ENCODE results near the gene OVCH2. TPM values are rescaled to one million over a fixed set of nuclear protein-coding genes. Genes with fewer than 3 reads are reported as not detected.
"Not testable (repeated sequence)": the region's sequence is repeated elsewhere in the genome, so short reads cannot be mapped to it uniquely, and the experiment has no call there.

OVCH2 gene
- total RNA-seq, 2 experiments from 2014 or later = not detected

DNA sequence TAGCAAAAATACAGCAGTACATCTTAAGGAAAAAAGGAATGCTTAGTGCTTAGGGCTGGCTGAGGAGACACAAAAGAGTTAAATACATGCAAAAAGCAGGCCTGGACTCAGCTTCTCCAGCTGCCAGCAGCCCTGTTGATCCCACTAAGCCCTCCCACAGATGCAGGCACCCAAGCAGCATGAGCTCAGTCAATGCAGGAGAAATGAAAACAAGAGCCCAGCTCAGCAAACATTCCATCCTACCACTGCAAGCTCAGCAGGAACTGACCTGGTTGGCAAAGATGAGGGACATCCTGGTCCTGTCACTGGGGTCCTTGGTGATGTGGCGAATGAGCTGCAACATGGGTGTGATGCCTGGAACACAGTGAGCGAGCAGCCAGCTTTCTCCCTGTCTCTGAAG is 38.8 kb downstream of the OVCH2 start:
- Mint-ChIP-seq H3K4me1 (no peaks in the 10 kb centered on the region), H3K36me3 (ENCODE audit: low read depth) (no peaks in the 10 kb centered on the region), H3K27ac (no peak overlapping the region), H3K27me3 (peaks cover 4% of the 10 kb centered on the region), H3K4me3 (no peak overlapping the region), H3K9me3 (no peaks in the 10 kb centered on the region)
- ChIA-PET CTCF (interaction anchor here (1.1 to 1.8 kb wide), 2 partner anchors 27 to 154 kb away, joined by 4 read pairs; partner anchors contain the start of gene PPFIBP2), POLR2A (no interaction called here)
- no peak for DNase-seq

DNA sequence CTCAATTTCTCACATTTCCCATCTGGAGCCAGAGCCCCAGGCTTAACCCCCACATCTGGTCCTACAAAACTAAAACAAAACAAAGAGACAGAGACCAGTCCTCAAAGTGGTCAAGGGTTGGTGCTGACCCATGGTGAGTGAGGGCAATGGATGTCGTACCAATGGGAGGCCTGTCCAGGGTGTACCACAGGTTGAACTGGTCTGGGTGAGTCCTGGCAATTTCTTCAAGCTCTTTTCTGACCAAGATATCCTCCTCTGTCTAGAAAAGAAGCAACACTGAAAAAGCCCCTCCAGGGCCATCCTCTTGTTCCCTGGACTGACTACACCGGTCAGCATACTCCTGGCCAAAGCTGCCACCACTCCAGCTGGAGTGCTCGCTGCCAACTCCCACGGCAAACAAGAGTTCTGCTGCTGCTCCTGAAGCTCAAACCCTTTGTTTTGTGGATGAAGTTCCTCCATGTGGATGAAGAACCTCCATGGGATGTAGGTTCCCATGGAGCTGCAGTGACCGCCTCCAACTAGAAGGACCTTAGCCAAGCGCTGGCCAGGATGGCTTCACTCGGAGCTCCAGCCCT is 39.9 kb downstream of the OVCH2 start:
- Mint-ChIP-seq H3K27me3 (no peaks in the 10 kb centered on the region), H3K4me1 (no peaks in the 10 kb centered on the region), H3K4me3 (no peak overlapping the region), H3K9me3 (no peaks in the 10 kb centered on the region), H3K27ac (no peak overlapping the region), H3K36me3 (ENCODE audit: low read depth) (no peaks in the 10 kb centered on the region)
- DNase-seq = no peak
- ChIA-PET POLR2A (interaction anchor here (0.5 kb wide), 1 partner anchor 389 kb away, joined by 4 read pairs; no protein-coding TSS in a partner anchor), CTCF (interaction anchor here (0.7 to 1.5 kb wide), 2 partner anchors 44 to 62 kb away, joined by 3 to 4 read pairs; no protein-coding TSS in a partner anchor)

DNA sequence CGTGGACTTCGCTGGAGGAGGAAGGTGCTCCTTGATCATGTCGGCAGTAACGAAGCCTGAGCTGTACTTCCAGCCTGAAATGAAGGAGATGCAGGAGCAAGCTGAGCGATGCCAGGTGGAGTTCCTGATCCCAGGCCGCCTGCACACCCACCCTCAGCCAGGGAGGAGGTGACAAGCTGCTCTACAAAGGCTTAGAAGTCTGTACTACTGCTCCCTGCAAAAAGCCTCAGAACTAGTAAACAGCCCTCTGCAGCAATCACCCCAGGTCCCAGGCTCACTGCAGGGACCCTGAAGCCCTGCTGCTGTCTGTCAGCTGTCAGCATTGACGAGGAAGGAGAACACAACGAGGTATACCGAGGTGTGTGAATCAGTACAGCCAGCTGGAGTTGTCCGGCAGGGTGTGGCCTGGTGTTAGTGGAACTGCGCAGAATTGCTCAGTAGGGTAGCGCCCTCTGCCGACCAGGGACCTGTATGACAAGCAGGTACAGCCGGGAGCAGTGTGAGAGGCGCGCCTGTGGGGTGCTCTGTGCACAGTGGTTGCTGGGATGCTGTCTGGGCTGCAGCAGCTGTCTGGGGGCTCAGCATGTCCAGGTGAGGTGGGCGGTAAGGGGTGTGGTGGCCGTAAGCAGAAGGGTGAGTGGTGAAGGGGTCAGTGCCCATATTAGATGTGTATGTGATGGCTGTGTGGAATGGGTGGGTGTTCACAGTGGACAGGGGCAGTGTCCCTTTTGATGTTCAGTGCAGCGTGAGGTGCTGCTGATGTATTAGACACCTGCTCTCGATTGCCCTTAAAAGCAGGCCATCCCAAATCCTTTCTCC is 40.6 kb downstream of the OVCH2 start:
- no peaks in the 10 kb centered on the region for H3K9me3 Mint-ChIP-seq
- no peak overlapping the region for H3K27ac Mint-ChIP-seq
- peak; percentile 80 for DNase-seq
- no peaks in the 10 kb centered on the region for H3K36me3 Mint-ChIP-seq (ENCODE audit: low read depth)
- no peak overlapping the region for H3K4me3 Mint-ChIP-seq
- H3K4me1 Mint-ChIP-seq = no peaks in the 10 kb centered on the region
- ChIA-PET POLR2A (interaction anchor here (0.6 kb wide), 1 partner anchor 139 kb away, joined by 4 read pairs; no protein-coding TSS in a partner anchor), CTCF (interaction anchor here (0.7 to 1.5 kb wide), 6 partner anchors 9 to 143 kb away, joined by 3 to 4 read pairs (median 3); no protein-coding TSS in a partner anchor)
- H3K27me3 Mint-ChIP-seq = no peaks in the 10 kb centered on the region

DNA sequence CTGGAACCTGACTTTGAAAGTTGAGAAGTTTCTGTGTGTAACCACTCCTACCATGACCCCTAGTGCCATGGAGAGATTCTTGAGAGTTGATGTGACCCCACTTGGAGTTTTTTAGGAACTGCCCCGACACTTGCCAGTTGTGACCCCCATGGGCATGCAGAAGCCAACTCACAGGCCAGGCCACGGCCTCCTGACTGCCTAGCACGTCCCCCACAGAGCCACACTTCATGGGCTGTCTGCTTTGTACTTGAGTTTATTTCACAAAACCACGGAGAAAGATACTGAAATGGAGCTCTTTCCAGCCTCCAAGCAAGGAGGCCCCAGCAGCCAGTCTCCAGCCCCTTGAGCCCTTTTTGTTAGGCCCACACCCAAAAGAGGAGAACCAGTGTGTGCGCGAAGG is 41.4 kb downstream of the OVCH2 start:
- Mint-ChIP-seq H3K27ac (no peak overlapping the region), H3K27me3 (no peaks in the 10 kb centered on the region), H3K4me3 (no peak overlapping the region), H3K9me3 (no peaks in the 10 kb centered on the region), H3K4me1 (no peaks in the 10 kb centered on the region), H3K36me3 (ENCODE audit: low read depth) (no peaks in the 10 kb centered on the region)
- ChIA-PET POLR2A (interaction anchor here (0.6 kb wide), 1 partner anchor 138 kb away, joined by 4 read pairs; no protein-coding TSS in a partner anchor), CTCF (interaction anchor here (0.7 to 0.9 kb wide), 3 partner anchors 8 to 142 kb away, joined by 3 to 4 read pairs (median 3); no protein-coding TSS in a partner anchor)
- DNase-seq = no peak

DNA sequence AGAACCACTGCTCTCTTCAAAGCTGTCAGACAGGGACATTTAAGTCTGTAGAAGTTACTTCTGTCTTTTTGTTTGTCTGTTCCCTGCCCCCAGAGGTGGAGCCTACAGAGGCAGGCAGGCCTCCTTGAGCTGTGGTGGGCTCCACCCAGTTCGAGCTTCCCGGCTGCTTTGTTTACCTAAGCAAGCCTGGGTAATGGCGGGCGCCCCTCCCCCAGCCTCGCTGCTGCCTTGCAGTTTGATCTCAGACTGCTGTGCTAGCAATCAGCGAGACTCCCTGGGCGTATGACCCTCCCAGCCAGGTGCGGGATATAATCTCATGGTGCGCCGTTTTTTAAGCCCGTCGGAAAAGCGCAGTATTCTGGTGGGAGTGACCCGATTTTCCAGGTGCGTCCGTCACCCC is 42.7 kb downstream of the OVCH2 start:
- DNase-seq; H3K9me3 Mint-ChIP-seq; H3K4me3 Mint-ChIP-seq; POLR2A ChIA-PET; H3K36me3 Mint-ChIP-seq (ENCODE audit: low read depth); H3K4me1 Mint-ChIP-seq; CTCF ChIA-PET; H3K27me3 Mint-ChIP-seq; H3K27ac Mint-ChIP-seq: not testable (repeated sequence)

DNA sequence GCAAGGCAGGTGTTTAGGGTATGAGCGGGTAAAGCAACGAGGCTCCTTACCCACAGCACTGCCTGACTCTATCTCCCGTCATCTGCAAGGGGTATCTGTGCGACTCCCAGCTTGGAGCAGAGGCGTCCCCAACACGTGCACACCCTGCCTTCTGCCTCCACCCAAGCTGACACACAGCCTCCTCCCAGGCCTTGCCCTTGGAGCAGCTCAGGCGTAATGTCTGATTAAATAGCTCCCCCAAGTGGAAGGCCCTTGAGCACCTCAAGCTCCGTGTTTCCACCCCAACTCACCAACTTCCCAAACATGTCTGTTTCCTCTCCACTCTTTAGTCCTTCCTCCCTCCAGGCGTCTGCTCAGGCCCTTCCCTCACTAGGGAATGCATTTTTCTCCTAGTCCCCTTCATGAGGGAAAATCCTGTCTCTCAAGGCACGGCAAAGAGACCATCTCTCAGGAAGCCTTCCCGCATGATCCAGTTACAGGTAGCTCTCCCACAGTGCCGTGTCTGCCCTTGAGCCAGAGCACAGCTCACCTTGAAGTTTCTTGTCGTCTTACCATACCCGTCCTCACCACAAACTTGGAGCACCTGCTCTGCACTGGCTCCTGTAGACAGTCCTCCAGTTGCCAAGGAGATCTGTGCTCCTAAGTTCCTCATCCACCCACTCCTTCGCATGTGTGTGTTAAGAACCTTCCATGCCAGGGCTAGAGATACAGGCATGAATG is 48.8 kb downstream of the OVCH2 start:
- DNase-seq = peak; percentile 55

DNA sequence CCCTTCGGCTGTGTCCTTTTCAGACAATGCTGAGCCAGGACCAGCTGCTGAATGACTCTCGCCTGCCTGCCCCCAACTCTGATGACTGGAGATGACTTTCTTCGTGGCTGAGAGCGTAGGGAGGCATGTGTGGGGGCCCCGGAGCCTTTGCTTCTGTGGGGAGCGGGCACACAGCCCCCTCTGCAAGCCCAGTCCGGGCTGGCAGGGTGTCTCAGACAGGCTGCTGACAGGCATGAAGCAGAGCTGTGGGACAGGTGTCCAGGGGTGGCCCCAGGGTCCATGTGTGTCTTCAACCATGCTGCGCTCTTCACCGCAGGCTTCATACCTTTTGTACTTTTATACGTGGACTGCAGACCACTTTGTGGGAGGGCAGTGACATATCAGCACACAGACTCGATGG is 49.6 kb downstream of the OVCH2 start:
- H3K27me3 Mint-ChIP-seq = no peaks in the 10 kb centered on the region

More for the DNA sequence above, 48.8 kb downstream of the OVCH2 start:
- H3K27ac Mint-ChIP-seq = no peak overlapping the region
- no peak overlapping the region for H3K4me3 Mint-ChIP-seq
- POLR2A ChIA-PET = no interaction called here
- CTCF ChIA-PET = interaction anchor here (0.6 to 1.8 kb wide), 7 partner anchors 8 to 193 kb away, joined by 3 to 5 read pairs (median 3); partner anchors contain the start of gene PPFIBP2
- no peaks in the 10 kb centered on the region for H3K4me1 Mint-ChIP-seq
- no peaks in the 10 kb centered on the region for H3K27me3 Mint-ChIP-seq
- no peaks in the 10 kb centered on the region for H3K36me3 Mint-ChIP-seq (ENCODE audit: low read depth)
- no peaks in the 10 kb centered on the region for H3K9me3 Mint-ChIP-seq

DNA sequence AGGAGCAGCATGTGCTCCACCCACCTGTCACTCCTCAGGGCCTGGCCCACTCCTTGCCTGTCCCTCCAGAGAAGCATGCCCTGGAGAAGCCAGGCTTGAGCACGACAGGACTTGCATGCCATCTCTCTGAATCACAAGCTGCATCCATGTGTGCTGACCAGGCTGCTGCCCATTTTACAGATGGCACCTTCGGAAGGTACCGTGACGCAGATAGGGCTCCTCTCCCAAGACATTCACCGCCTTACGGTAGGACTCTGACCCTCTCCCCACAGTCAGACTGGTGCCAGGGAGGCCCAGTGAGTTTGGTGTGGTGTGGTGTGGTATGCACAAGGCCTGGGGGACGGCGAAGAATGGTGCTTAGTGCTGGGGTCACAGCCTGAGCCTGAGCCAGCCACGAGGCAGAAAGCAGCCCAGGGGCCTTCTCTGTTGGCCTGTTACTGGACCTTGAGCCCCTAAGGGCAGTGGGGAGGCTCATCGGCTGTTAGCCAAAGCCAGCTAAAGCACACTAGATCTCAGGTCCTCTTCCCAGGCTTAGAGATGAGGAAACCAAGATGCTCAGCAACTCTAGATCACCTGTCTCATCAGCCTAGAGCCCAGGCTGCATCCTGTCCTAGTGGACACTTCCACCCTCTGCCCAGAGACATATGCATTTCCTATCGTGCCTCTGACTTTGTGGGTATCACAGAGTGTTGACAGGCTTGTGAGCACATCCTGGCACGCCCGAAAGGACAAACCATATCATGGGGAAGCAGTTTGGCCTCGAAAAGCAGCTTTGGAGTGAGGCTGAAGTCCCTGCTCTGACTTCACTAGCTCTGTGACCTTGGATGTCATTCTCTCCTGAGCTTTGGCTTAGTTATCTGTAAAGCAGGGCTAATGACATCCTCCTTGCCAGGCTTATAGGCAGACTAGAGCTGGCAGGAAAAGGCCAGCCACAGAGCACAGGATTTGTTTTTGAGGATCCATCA is 50.7 kb downstream of the OVCH2 start:
- ChIA-PET CTCF (interaction anchor here (0.6 to 1.3 kb wide), 2 partner anchors 10 to 987 kb away, joined by 4 read pairs; no protein-coding TSS in a partner anchor), POLR2A (no interaction called here)
- H3K36me3 Mint-ChIP-seq (ENCODE audit: low read depth) = peaks cover 7% of the 10 kb centered on the region
- H3K4me1 Mint-ChIP-seq = no peaks in the 10 kb centered on the region
- H3K27ac Mint-ChIP-seq = peak overlapping the region; percentile 1
- no peak for DNase-seq
- H3K9me3 Mint-ChIP-seq = no peaks in the 10 kb centered on the region
- H3K27me3 Mint-ChIP-seq = no peaks in the 10 kb centered on the region
- H3K4me3 Mint-ChIP-seq = no peak overlapping the region

More for the DNA sequence above, 49.6 kb downstream of the OVCH2 start:
- DNase-seq = no peak
- H3K4me1 Mint-ChIP-seq = no peaks in the 10 kb centered on the region
- H3K9me3 Mint-ChIP-seq = no peaks in the 10 kb centered on the region
- no peak overlapping the region for H3K27ac Mint-ChIP-seq
- H3K4me3 Mint-ChIP-seq = no peak overlapping the region
- CTCF ChIA-PET = interaction anchor here (0.6 to 1.8 kb wide), 5 partner anchors 9 to 192 kb away, joined by 3 to 5 read pairs (median 3); partner anchors contain the start of gene PPFIBP2
- POLR2A ChIA-PET = no interaction called here
- peaks cover 1% of the 10 kb centered on the region for H3K36me3 Mint-ChIP-seq (ENCODE audit: low read depth)

DNA sequence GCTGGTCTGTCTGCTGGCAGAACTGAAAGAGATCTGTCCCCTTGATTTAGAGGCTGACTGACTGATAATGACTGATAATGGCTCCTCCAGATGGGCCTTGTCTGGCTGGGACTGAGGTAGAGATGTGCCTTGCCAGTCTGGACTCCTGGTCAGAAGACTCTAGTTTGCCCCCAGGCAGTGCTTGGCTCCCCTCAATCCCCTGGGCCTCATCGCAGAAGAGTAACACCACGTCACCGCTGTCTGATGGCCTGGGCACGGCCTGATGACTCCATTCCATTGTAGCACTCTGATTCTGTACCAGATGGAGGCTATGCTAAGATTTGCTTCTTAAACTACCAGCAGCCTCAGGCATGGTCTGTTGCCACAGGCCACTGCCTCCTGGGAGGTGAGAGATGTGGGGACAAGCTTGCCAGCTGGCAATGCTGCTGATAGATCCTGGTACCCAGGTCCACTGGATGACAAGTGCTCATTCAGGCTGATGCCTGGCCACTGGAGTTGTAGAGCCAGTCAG is 52.0 kb downstream of the OVCH2 start:
- Mint-ChIP-seq H3K4me3 (no peak overlapping the region), H3K4me1 (no peaks in the 10 kb centered on the region), H3K27ac (no peak overlapping the region), H3K36me3 (ENCODE audit: low read depth) (peaks cover 12% of the 10 kb centered on the region), H3K9me3 (no peaks in the 10 kb centered on the region), H3K27me3 (no peaks in the 10 kb centered on the region)
- ChIA-PET CTCF (interaction anchor here (0.6 kb wide), 1 partner anchor 989 kb away, joined by 4 read pairs; no protein-coding TSS in a partner anchor), POLR2A (no interaction called here)
- DNase-seq = no peak

DNA sequence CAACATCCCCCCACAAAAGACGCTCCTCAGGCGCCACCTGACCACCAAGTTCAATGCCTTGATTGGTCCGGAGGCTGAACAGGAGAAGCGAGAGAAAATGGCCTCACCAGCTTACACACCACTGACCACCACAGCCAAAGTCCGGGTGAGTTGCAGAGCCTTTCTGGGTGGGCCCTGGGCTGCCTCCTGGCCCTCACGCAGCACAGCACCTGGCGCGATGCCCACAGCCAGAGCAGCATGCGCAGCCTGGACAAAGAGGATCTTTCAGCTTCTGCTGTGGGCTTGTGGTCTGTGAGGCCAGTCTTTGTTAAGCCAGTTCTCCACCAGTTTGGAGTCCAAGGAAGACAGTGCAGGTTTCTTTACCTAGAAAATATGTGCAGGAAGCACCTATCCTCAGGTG is 54.6 kb downstream of the OVCH2 start:
- no peak for DNase-seq
- Mint-ChIP-seq H3K27ac (no peak overlapping the region), H3K9me3 (no peaks in the 10 kb centered on the region), H3K27me3 (no peaks in the 10 kb centered on the region), H3K4me3 (no peak overlapping the region), H3K36me3 (ENCODE audit: low read depth) (peaks cover 12% of the 10 kb centered on the region), H3K4me1 (no peaks in the 10 kb centered on the region)
- ChIA-PET CTCF (interaction anchor here (0.8 kb wide), 2 partner anchors 14 to 120 kb away, joined by 3 to 4 read pairs; no protein-coding TSS in a partner anchor), POLR2A (no interaction called here)

DNA sequence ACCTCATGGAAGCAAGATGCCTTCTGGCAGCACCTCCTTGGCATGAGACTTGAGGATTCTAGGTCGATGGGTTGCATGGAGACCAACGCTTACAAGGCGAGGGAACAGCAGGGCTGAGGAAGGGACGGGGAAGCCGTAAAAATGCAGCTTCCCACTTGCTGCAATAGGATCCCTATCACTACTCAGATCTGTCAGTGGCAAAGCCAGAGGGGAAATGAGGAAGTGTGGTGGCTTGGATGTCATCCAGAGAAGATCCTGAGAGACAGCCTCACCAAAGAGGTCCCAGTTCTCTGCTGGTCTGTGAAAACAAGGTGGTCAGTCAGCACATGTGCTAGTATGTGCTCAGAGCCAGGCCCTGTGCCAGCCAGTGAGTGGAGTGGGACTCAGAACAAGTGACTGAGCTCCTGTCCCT is 55.1 kb downstream of the OVCH2 start:
- Mint-ChIP-seq H3K9me3 (no peaks in the 10 kb centered on the region), H3K27ac (no peak overlapping the region), H3K4me3 (no peak overlapping the region), H3K27me3 (no peaks in the 10 kb centered on the region), H3K4me1 (no peaks in the 10 kb centered on the region), H3K36me3 (ENCODE audit: low read depth) (peaks cover 12% of the 10 kb centered on the region)
- ChIA-PET POLR2A (no interaction called here), CTCF (interaction anchor here (0.8 kb wide), 2 partner anchors 13 to 119 kb away, joined by 3 to 4 read pairs; no protein-coding TSS in a partner anchor)
- DNase-seq = no peak
